ENCODE measurements around the gene DNM3.
A peak's percentile ranks its signal among the peaks of the same experiment; 100 is the strongest.

DNM3 gene

DNA sequence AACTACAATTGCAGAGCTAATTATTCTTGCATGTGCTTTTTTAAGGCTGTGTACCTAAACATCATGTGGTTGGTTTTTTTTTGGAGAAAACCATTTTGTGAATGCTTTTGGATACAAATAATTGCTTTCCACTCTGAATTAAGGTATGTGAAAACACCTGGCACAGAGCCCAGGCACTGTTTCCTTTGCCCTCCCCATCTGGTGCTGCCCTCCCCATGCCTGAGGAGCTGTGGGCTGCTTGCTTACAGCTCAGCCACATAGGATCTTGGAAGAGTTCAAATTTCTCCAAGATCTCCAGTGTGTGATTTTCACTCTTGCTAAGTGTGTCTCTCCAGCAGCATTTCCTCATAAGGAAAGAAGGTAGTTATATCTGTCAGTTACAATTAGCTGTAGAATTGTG, 27.8 kb downstream of the DNM3 start:
- no peak for DNase-seq (ENCODE audit: low read depth in 2 of 2)

DNA sequence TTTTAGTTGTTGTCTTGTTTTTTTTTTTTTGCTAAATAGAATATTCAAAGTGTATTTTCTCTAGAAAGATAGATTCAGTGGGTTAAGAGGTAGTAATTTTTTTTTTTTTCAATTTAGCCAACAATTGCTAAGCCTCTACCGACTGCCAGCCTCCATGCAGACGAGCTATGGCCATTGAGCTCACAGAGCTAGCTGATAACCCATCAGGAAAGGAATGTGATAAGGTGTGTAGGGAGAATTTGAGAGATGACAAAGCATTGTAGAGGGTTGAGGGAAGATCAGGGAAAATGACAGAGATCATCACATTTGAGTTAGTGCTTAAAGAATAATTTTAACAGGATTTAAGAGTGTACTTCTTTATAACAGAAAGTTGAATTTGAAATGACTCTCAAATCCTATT, 30.6 kb downstream of the DNM3 start:
- DNase-seq (ENCODE audit: low read depth in 2 of 2) = no peak

DNA sequence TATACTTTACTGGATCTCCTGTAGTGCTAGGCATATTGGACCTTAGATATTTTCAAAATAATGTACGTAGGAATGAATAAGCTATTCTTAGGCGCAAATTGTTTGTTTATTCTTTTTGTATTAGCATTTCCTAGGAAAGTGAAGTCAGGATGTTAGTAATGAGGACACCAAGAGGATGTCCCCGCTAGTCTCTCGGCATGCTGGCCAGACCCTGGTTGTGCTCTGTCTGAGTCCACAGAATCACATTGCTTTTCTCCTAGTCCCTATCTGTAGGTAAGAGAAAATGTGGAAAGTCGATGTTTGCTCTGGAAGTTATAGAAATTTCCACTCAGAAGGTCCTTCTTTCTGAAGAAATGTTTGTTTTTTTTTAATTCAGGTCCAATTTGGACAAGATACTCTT, 31.1 kb downstream of the DNM3 start:
- DNase-seq (ENCODE audit: low read depth in 2 of 2) = no peak

DNA sequence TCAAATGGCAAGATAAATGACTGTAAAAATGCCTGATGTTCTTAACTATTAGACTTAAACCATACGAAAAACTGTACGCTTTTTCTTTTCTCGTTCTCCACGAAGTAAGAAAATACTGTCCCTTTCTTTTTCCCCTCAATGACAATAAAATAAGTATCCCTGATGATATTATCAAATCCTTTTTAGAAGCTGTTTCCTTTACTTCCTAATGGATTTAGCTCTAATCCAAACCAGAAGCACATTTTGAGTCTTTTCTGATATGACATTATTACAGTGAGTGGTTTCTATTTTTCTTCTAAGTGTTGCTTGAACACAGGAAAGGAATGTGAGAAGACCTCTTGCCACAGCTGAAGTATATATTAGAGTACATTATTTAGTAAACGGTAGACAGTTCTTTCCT, 32.4 kb downstream of the DNM3 start:
- no peak for DNase-seq (ENCODE audit: low read depth in 2 of 2)

DNA sequence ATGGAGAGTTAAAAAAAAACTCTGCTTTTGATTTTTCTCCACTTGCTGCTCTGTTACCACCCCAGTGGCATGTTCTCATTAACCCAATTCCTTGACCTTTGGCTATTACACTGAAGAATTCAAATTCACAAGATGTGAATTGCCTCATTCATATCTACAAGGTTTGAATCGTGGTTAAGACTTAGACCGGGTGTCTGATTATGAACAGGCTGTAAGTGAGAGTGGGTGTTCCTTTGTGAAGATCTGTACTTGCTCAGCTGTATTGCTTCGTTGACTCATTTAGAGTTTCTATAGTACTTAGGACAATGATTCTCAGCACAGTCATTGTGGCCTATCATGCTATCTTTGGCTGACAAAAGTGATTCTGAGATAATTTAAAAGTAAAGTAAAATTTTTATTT, 36.4 kb downstream of the DNM3 start:
- DNase-seq (ENCODE audit: low read depth in 2 of 2) = no peak

DNA sequence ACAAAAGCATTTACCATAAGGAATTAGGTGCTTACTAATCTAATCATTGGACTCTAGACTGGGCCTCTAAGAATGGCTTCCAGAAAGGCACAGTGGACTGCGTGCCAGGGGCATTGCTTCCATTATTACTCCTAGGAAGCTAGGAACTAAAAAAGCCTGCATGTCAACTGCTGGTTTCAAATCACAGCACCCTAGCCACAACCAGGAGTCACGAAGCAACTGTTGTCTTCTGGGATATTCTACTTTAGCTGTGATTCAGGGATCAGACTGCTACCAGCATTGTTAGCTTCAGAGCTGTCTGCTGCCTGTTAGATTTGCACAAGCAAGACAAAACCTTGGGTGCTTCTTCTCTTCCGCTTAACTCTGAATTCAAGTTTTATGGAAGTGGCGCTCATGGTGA, 38.3 kb downstream of the DNM3 start:
- DNase-seq (ENCODE audit: low read depth in 2 of 2) = no peak

DNA sequence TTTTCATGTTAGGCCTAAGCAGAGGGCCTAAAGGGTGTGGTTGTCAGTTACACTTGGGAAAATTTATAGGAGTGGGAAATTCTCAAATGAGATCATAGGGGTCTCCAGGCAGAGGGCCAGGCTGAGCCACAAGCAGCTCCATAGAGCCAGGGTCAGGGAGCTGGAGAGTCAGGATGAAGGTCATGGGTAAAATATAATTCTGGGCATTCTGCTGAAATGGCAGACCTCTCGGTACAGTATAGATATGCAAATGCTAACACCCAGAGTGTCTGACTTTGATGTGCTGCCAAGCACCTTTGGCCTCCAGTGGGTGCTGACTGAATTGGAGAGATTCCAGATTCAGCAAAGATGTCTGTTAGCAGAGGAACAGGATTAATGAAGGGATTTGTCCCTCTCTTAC, 40.1 kb downstream of the DNM3 start:
- no peak for DNase-seq (ENCODE audit: low read depth in 2 of 2)

DNA sequence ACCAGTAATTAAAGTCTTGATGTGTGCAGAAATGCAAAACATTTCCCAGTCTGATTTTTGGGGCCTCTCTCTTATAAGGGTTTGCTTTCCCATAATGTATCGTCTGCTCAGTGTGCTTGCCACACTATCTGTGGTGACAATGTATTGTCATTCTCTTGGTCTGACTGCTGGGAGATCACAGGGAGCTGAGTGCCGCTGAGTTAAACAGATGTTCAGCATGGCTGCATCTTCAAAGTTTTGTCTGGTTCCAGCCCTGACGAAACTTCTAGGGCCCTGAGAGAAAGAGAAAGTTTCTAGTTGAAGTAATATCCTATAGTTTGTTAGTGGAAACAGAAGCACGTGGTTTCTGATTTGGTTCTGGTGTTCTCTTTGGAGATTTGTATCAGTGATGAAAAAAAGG, 42.6 kb downstream of the DNM3 start:
- peak in 1 of 2 donors; percentile 5 for DNase-seq (ENCODE audit: low read depth in 2 of 2)

DNA sequence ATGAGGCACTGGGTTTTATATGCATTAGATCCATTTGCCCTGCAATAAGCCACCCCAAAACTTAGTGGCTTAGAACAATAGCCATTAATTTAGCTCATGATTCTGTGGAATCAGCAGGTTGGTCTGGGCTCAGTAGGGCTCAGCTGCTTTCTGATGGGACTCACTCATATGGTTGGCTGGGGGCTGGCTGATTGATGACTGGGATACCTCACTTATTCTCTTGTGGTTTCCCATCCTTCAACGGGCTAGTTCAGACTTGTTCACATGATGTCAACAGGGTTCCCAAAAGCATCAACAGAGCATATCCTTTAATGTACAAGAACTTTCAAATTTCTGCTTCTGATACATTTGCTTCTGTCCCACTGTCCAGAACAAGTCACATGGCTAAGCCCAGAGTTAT, 43.2 kb downstream of the DNM3 start:
- DNase-seq (ENCODE audit: low read depth in 2 of 2) = no peak

DNA sequence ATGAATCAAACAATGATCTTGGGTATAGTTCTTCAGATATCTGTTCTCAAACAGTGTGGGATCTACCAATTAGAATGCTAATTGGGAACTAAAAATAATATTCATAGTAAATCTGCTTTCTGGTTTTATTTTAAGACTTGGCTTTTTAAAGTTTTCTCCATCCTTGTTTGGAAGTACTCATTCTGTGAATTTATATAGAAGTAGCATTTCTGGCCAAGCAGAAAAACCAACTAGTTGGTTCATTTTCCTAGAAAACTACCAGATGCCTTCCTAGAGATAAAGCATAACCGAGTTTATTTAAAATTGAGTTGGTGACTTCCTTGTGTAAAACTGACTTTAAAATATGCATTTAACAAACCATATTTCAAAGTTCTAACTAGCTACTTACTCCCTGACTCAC, 48.8 kb downstream of the DNM3 start:
- no peak for DNase-seq (ENCODE audit: low read depth in 2 of 2)

DNA sequence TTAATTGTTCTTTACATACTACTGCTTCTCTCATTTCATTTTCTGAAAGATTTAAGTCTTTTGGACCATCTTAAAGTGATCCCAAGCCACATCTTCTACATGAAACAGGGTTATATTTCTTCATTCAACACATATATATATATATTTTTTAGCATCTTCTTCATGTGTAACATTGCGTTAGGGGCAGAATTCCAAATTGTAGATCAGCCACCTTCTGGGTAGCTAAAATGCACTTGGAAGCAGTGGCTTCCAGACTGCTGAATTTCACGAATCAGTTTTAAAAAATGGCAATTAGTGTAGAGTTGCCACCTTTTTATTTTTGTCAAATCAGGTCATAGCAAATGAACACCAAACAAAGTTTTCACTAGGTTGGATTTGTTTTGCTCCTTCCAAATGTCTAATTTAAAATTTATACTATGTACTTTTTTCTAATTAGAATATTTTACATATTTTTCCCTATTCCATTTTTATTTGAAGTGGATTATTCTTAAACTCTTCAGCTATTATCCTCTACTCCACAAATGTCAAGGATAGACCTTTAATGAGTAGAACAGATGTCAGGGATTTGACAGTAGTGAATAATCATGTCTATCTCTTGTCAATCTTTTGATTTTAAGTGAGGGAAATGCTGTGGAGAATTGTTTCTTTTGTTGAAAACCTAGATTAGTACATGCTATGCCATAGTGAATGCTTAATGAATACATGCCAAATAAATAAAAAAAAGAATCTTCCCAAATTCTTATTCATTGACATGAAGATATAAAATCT, 55.8 kb downstream of the DNM3 start:
- DNase-seq (ENCODE audit: low read depth in 2 of 2) = no peak

DNA sequence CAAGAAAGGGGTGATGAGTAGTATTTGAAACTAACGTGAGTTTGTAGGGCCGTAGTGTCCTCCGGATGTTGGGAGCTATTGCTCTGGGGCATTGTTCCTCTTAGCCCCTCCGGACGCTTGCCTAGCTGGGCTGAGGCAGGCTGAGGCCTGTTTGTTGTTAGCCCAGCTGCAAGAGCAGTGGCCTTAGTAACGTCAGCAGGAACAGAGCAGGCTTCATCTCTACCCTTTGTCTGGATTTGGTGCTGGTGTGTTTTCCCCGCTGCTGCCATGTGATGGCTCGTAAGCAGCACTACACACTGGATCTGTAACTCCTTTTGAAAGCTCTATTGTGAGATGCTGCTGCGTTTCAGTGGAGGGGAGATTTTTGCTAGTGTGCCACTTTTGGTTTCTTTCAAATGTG, 57.6 kb downstream of the DNM3 start:
- DNase-seq (ENCODE audit: low read depth in 2 of 2) = no peak

DNA sequence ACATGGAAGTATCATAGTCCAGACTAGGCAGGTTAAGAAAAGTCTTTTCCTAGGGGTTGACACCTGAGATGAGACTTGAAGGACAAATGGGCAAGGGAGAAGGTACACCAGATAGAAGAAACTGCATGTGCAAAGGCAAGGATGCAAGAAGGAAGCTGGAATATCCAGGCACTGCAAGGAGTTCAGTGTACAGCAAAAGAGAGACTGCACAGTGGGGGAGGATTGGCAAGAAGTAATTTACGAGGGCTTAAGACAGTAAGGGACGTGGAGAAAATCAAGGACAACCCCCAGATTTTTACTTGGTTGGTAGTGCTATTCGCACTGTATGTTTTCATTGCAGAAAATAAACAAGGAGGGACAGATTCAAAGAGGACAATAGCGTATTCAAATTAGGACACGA, 58.5 kb downstream of the DNM3 start:
- no peak for DNase-seq (ENCODE audit: low read depth in 2 of 2)

DNA sequence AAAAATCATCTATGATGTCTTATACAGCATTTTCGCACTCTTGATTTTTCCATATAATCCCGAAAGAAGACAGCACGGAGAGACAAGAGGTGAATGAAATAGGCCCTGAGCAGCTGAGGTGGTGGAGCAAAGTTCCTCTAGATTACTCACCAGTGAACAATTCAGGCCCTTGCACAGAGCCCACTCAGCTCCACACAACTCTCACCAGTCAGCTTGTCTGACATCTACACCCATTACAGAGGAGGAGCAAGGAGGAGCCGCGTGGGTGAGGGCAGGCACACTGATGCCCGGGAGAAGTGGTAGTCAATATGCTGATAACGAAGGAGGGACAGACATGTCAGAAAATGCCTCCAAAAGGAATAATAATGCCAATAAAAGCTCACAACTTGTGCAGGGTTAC, 59.9 kb downstream of the DNM3 start:
- DNase-seq (ENCODE audit: low read depth in 2 of 2) = no peak

DNA sequence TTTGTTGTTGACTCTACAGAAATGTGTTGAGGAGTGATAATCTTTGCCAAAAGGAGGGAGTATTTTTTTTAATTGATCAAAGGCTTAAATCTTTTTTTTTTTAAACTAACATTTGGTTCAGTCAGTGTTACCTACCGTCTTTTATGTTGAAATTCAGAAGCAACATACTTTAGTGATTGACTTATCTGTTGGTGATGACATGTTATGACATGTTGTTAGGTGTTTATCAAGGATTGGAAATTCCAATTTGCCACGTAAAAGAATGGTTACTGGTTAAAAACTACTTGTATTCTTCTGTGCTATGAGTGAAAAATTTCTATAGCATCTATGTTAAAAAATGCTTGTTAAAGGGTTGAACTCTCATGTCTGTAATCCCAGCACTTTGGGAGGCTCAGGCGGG, 61.2 kb downstream of the DNM3 start:
- no peak for DNase-seq (ENCODE audit: low read depth in 2 of 2)

DNA sequence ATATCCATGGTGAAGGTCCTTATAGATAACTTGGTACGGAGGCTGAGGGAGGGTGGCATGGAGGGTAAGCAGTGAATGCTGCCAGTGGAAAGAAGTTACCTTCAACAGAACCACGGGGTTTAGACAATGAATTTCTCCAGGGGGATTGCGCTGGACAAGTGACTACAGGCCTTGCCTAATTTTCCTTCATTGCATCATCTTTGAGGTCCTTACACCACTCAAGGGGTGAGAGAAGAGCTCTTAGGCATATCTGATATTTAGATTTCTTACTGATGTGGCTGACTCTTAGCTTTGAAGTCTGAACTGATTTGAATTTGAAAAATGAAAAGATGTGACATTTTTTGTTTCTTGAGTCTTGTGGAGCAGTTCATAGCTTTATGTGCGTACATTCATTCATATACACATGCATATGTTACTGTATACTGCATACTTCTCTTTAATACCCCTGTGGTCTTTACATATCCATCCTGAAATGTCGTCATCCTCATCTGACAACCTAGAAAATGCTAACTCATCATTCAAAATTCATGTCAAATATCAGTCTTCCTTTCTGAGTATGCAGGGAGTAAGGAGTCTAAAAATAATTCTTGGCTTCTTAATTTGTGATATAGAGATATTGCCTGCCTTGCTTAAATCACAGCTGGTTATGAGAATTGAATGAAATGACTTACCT, 63.6 kb downstream of the DNM3 start:
- DNase-seq (ENCODE audit: low read depth in 2 of 2) = no peak

DNA sequence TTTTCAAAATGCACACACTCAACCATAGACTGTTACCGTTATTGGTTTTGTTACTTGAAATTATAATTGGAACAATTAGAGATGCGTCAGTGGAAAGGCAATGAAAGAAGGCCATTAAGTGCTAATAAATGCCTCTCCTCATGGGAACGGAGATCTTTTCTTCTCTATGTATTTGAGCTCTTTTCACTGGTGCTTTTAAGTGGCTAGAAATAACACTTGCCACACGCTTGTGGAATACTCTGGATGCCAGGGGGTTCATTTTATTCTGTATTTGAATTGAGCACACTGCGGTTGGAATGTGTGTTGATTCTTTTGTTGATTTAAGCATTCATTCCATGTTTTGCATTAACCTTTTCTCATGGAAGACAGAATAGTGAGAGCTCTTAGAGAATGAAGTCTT, 68.4 kb downstream of the DNM3 start:
- no peak for DNase-seq (ENCODE audit: low read depth in 2 of 2)

DNA sequence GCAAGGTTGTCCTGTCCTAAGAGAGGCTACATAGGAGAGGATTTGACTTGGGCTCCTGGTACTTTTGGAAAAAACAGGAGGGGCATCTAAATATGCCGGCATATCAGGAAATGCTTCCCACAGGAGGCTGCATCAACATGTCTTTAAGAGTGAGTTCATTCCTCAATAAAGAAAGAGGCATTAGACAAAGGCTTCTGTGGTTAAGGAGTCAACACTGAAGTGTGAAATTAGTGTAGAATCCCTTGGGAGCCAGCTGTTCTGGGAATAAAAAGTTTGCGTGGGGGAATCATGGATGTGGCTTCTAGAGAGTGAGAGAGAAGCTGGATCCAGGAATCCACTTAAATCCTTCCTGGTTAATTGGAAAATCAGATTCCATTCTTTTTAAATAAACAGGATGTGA, 69.5 kb downstream of the DNM3 start:
- DNase-seq (ENCODE audit: low read depth in 2 of 2) = no peak

DNA sequence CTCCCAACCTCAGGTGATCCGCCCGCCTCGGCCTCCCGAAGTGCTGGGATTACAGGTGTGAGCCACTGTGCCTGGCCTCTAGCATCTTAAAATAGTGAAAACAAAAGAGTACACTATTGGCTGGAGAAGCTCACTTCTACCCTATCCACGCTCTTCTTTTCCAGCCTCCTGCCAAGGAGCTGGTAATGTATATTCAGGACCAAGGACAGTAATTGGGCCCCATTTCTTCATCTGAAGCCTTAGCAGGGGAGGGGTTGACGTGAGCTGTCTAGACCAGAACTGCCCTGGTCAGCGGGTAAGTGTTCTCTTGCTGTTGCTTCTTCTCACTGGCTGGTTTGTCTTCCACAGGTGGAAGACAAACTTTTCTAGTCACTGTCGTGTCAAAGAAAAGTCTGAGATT, 70.2 kb downstream of the DNM3 start:
- DNase-seq (ENCODE audit: low read depth in 2 of 2) = no peak

DNA sequence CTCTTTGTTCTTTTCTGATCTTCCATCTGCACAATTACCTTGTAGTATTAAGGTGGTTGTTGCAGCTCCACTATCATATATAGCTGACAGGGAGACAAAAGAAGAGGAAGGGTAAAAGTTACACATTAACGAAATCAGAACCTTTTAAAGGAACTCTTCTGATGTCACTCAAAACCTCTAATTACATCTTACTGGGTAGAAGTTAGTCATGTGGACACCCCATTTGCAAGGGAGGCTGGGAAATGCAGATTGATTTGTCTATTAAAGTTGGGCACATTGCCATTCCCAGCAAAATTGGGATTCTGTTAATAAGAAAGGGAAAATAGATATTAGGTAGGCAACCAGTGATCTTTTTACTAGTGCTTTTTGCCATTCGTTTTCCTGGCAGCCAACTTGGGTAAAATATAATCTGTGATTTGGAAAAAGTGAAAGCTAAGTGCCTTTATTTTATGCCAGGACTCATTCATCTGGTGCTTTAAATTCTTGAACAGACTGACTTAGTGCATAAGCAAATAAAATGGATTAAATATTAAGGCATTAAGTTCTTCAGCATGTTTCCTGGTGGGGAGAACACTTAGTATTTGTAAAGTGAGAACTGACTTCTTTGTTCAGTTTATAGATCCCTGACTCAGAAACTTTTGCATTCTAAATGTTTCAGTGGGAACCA, 71.3 kb downstream of the DNM3 start:
- DNase-seq (ENCODE audit: low read depth in 2 of 2) = no peak

DNA sequence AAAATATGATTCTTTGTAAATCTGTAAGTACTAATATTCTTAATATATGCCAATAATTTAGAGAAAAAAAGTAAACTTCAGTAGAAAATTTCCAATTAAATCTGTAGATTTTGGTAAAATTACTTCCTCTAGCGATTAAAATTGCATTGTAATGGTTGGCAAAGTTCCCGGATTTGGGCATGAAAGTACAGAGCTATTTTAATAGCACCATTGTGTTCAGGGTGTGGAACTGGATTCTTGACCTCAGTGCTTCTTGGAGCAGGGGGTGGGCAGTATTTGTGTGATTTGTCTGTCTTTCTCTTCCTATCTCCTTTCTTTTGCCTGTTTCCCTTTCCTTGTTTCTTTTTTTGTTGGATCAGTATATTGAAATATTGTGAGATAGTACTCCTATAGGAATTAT, 72.1 kb downstream of the DNM3 start:
- DNase-seq (ENCODE audit: low read depth in 2 of 2) = no peak

DNA sequence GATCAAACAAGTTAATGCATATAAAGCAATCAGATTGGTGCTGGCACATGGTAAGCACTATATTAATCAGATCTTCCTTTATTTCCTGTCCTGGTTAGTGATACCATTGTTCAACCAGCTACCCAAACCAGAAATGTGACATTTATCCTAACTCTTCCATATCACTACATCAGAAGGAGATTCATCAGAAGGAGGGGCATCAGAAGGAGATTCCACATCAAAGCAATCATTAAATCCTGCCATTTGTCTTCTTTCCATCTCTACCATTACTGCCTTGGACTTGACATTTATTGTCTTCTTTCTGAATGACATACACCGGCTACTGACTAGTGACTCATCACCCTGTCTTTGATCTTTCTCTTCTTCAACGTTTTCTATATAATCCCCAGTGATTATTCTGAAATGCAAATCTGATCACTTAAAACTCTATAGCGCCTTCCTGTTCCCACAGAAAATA, 75.0 kb downstream of the DNM3 start:
- DNase-seq (ENCODE audit: low read depth in 2 of 2) = no peak

DNA sequence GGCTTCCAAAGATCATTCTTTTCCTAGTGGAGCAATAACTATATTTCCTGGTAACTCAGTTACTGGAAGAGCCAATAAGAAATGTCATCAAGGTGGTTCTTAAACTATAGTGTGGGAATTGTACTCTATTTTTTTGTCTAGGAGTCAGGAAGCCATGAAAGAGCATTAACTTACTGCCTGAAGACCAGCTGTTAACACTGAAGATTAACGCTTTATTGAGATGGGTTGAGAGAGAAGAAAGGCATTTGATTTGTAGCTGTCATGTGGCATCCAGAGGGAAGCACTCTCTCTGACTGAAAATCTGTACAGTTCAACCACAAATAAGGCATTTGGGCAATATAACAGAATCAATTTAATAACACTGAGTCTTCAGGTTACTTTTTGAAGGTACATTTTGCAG, 76.0 kb downstream of the DNM3 start:
- DNase-seq (ENCODE audit: low read depth in 2 of 2) = no peak

All from stimulated activated CD4-positive, alpha-beta T cell treated with anti-CD3 and anti-CD28 coated beads, Interleukin-4, amount 100 ng/mL, for 48 hours (primary cell).